HG03196 (cell line): ENCODE results near the gene AK9.
"Not testable (repeated sequence)": the region's sequence is repeated elsewhere in the genome, so short reads cannot be mapped to it uniquely, and the experiment has no call there.

ENCODE experiments used
- ATAC-seq: cut with Tn5 transposase; IDR thresholded peaks from one replicate; pipeline ENCODE4 v1.9.1; 2021; ENCODE audit not compliant: unreplicated experiment

Gene AK9

DNA sequence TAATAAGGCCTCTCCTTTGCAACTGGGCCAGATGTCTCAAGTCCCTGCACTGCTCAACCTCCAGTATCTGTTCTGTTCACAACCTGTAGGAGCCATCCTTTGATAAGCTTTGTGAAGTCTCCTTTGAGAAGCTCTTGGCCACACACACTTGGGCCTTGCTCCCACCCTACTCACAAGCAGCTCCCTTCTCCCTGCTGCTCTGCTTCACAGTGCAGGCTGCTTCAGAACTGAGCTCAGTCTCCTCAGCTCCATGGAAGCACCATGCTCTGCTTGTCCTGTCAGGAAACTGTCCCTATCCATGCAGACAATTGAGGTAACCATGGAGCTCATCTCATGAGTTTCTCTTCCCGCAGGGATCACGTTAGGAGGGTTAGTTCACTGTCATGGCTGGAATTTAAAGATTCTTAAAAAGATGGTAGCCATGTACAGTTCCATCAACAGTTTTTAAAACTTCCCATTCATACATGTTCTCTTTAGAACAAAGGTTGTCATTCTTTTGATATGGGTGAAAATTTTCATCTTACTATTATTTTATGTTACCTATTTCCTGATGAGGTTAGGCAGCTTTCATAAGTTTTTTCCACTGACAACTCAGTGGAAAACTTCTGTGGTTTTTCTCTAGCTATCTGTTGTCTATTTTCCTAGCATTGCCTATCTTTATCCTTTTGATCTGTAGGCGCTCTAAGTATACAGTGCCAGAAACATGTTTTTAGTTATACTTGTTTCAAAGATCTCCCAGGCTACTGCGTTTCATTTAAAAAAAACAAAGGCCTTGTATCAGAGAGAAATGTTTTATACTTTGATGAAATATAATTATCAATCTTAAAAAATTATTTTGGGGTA is 62.6 kb downstream of the AK9 start:
- no peak for ATAC-seq

DNA sequence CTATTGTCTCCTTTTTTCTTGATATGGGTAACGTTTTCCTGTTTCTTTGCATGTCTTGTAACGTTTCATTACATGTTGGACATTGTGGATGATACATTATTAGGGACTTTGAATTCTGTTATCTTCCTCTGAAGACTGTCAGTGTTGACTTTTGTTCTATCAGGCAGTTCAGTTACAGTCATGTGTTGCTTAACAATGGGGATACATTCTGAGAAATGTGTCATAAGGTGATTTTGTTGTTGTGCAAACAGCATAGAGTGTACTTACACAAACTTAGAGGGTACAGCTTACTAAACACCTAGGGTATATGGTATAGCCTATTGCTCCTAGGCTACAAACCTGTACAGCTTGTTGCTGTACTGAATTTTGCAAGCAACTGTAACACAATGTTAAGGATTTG is 64.7 kb downstream of the AK9 start:
- ATAC-seq, result no peak

DNA sequence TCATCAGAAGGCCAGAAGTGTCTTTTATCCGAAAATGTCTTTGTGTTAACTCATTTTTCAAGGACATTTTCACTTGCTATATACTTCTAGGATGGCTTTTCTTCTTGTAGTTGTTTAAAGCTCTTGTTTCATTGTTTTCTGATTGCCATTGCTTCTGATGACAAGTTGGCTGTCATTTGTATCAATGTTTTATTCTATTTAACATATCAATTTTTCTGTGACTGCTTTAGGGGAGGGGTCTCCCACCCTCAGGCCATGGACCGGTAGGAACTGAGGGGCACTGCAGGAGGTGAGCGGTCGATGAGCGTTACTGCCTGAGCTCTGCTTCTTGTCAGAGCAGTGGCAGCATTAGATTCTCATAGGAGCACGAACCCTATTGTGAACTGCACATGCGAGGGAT is 65.8 kb downstream of the AK9 start:
- no peak for ATAC-seq

DNA sequence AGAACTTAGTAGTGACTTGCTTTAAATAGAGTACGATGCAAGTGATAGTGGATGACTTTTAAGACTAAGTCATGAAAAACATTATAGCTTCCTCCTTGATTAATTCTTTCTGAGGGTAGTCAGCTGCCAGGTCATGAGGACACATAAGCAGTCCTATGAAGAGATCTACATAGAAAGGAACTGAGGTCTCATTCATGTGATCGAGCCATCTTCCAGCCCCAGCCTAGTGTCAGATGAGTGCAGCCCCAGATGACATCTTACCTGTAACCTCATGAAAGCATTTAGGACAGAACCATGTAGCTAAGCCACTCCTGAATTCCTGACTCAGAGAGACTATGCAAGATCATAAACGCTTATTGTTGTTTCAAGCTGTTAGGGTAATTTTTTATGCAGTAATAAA is 67.7 kb downstream of the AK9 start:
- no peak for ATAC-seq

DNA sequence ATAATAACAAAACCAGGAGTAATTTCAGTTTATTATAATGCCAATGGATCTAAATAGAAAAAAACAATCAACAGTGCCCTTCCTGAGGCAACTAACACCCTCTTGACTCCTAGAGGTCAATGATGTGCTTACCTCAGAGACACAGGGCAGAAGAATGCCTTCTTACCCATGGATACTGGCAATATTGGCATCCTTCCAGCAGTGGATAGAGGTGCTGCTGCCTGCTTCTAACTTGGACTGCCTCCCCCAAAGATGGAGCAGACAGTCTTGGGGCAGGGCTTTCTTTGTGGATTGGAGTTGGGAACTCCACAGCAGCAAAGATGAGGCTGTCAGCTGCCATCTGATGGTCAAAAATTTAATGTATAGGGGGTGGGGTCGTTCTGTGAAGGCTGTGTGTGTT is 78.7 kb downstream of the AK9 start:
- ATAC-seq, result no peak

DNA sequence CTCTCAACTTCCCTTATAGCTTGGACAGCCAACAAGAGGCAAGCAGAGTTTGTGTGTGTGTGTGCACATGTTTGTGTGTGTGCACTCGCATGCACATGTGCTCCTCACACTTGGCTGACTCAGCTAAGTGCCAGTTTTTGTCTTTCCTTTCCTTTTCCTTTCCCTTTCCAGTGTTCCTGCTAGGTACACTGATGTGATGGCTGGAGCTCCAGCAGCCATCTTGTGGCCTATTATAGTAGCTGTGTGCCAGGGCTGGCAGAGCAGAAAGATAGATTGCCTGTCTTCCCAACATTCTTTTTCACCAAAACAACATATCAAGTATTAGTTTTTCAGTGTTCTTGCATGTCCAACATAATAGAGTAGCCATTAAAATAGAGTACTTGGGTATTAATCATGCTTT is 79.5 kb downstream of the AK9 start:
- ATAC-seq, result no peak

DNA sequence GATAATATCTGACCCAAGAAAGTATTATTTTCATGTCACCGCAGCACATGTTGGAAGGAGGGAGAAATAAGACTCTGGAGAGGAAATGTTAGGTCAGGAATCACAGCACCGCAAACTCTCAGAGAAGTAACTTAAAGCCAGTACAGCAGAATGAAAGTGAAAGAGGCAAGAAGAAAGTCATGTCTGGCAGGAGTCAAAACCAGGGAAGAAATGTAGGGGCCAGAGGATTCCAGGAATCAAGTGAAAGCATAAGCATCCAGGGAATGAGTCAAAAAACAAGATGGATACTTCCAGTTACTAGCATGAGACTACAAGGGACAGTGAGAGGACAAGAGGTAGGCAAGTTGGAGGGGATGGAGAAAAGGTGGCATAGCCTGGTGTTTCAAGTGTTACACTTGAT is 80.4 kb downstream of the AK9 start:
- ATAC-seq, result no peak

DNA sequence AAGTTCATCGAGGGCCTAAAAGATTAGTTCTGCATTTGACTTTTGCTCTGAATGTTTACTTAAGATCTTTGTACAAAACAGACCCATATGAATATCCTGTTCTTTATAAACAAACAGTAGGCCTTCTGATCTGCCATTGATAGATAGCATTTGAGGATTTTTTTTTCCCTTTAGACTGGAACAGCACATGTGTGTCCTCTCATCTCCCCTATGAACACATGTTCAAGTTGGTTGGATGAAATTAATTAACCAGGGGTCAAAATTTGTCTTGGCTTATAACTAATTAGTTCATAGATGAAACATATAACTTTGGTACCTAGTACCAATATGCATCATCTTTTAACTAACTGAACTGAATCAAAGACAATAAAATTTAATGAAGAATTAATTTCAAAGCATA is 81.3 kb downstream of the AK9 start:
- no peak for ATAC-seq

DNA sequence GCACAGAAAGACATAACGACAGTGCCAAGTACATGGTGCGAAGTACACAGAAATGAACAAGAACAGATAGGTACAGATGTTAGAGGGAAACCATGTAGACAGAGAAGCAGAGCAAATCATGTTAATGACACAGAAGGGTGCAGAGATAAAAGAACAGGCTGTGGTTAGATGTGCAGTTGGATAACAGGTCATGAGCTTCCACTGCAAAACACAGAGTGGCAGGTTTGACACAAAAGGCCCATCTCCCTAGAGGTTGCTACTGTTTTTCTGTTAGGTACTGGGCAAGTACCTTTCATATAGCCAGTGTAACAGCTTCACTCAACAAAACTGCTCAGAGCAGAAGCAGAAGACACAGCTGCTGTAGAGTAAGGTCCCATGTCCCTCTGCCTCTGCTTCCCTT is 84.6 kb downstream of the AK9 start:
- ATAC-seq, result no peak

DNA sequence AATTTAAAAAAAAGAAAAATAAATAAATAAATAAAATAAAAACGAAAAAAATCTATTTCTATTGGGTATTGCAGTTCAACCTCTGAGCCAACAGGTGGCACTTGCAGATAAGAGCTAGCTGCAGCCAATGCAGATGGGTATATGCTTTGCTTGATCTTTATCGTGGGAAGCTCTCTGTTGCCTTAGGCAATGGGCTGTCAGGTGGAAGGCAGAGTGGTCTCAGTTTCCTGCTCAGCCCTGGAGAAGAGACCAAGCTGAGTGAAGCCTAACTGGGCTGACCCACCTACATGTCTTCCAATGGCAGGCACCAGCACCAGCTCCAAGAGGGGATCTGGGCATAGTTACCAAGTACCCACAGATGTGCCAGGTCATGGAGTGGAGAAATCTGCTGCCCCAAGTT is 95.0 kb downstream of the AK9 start:
- no peak for ATAC-seq

DNA sequence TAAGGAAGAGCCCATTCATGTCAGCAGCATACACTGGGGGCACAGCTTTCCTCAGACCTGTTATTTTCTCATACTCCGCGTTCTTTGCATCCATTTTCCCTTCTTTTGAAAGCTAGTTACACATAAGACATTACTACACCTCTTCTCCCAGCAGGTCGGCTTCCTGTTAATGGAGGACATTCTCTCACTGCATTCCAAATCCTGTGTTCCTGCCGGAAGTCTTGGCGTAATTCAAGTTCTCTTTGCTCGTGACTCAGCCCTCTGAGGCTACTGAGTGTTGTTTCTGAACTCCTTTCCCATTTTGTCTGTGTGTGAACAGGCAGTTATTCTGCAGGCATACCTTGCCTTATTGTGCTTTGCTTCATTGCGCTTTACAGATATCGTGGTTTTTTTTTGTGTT is 110.5 kb downstream of the AK9 start:
- no peak for ATAC-seq

DNA sequence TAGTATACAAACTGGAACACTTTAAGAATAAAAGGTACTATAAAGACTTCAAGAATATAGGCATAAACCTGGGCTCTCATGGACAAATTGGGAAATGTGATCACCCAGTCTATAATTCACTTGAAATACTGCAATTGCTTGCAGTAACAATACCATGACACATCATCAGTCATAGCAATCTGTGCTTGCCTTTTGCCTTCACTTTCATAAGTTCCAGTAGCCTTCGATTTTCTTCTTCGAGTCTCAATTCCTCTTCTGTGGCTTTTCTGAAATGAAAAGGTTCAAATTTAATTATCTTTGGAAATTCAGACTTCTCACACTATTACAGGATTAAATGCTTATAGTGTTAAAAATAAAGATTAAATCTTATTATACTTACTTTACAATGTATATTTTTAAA is 111.6 kb downstream of the AK9 start:
- ATAC-seq, result peak; percentile 59

DNA sequence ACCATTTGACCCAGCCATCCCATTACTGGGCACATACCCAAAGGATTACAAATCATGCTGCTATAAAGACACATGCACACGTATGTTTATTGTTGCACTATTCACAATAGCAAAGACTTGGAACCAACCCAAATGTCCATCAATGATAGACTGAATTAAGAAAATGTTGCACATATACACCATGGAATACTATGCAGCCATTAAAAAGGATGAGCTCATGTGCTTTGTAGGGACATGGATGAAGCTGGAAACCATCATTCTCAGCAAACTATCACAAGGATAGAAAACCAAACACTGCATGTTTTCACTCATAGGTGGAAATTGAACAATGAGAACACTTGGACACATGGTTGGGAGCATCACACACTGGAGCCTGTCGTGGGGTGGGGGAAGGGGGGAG is 121.1 kb downstream of the AK9 start:
- not testable (repeated sequence) for ATAC-seq

DNA sequence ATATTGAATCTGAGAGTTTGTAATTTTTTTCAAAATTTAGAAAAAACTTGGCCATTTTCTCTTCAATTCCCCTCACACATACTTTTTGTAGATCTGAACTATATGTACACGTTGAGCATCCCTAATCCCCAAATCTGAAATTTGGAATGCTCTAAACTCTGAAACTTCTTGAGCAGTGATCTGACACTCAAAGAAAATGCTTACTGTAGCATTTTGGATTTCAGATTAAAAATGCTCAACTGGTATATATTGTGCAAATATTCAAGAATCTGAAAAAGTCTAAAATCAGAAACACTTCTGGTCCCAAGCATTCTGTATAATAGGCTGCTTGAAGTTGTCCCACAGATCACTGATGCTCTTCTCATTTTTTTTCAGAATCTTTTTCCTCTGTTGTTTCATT is 129.2 kb downstream of the AK9 start:
- no peak for ATAC-seq

DNA sequence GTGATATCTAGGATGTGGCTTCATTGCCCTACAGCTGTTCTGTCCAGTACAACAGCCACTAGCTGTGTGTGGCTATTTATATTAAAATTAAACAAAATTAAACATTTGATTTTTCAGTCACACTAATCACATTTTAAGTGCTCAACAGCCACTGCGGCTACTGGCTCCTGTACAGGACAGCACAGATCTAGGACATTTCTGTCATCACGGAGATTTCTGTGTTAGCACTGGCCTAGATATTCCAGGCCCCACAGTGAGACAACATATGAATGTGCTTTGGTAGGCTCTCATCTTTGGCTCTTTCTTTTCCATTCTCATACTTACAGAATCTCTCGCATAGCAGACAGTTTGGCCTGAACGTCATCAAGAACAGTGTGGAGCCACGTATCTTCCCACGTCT is 159.6 kb downstream of the AK9 start:
- no peak for ATAC-seq

DNA sequence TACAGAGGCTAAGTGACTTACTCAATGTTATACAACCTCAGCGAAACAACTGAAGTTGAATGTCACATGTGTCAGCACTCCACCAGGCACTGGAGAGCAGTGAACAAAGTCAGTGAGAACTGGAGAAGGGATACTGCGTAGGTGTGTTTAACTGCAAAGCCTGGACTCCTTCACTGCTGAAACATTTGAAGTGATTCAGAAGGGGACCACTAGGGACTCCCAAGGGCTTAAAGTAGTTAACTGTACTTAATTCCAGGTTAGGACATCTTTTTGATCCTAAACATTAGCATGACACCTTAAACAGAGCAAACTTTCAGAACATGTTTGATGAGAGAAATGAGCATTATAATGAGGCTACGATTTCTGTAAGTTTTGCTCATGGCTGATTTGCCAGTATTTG is 163.0 kb downstream of the AK9 start:
- no peak for ATAC-seq

DNA sequence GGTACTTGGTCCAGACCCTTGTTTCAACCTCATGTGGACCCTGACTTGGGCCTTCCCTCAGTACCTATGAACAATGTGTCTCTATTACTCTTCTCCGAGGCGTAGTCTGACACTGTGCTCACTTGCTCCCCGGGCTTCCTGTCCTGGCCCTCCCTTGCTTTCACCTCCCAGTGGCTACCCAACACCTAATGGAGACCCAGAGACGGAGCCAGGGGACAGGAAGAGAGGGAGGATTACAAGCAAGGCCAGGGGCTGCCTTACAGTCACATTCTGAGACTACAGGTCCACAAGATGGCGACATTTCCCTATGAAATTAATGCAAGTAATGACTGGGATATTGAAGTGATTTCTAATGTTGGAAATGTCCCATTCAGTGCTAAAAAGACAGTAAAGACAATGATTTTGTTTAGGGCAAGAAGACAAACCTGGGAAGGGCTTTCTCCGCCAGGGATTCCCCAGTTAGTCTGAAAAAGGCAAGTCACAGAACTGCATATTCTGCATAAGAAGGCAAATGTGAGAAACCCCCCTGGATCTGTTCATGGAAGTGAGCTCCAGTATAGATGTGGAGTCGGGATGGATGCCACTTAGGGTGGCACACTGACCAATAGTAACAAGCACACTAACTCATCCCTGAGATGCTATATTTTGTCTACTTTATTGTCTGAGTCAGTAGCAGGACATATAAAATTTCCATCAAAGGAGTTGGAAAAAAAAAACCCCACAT is 163.9 kb downstream of the AK9 start:
- ATAC-seq, result no peak

DNA sequence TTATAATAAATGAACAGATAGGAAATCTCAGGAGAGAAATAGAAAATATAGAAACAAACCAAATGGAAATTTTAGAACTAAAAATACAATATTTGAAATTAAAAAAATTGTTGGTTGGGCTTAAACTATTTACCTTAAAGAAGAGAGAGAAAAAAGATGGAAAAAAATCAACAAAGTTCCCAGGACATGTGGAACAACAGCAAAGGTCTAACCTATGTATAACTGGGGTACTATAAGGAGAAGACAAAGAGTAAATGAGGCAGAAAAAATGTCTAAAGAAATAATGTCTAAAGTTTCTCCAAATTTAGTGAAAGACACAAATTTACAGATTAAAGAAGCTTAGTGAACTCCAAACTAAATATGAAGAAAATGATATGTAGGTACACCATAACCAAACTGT is 166.9 kb downstream of the AK9 start:
- ATAC-seq, result no peak

DNA sequence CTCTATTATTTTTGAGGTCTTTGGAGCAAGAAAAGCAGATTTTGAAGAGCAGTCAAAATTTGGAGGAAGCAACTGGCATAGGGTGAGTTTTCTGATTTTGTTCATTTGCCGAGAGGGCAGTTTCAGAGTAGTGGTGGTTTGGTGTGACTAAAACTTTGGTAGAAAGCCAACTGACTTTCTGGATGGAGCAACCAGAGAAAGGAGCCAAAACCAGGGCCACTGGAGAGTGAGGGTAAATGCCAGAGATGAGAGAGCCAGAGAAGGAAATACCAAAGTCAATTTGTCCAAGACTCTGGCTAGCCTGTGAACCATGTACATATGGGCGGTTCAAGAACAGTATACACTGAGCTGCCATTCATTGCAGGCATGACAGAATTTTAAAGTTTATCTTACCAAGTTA is 167.5 kb downstream of the AK9 start:
- no peak for ATAC-seq

DNA sequence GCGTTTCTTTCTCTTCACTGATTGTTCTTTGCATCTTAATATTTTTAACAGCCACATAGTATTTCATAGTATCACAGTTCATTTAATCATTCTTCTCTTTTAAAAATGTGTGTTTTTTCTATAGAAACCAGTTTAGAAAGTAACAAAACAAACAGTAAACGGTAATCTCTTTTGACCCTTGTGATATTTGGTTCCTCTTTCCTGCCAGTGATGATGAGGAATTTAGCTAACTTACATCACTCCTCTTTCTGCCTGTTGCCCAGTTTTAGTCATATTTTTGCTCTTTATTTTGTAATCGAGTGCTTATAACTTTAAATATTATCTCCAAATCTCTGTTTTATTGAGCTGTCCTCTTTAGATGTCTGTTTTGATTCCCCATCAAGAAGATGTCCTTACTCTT is 169.9 kb downstream of the AK9 start:
- ATAC-seq, result no peak

DNA sequence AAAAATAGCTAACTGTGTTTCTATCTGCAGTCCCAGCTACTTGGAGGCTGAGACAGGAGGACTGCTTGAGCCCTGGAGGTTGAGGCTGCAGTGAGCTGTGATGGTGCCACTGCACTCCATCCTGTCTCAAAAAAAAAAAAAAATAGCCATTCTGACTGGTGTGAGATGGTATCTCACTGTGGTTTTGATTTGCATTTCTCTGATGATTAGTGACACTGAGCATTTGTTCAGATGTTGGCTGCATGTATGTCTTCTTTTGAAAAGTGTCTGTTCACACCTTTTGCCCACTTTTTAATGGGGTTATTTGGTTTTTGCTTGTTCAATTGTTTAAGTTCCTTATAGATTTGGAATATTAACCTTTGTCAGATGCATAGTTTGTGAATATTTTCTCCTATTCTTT is 171.4 kb downstream of the AK9 start:
- ATAC-seq, result not testable (repeated sequence)

DNA sequence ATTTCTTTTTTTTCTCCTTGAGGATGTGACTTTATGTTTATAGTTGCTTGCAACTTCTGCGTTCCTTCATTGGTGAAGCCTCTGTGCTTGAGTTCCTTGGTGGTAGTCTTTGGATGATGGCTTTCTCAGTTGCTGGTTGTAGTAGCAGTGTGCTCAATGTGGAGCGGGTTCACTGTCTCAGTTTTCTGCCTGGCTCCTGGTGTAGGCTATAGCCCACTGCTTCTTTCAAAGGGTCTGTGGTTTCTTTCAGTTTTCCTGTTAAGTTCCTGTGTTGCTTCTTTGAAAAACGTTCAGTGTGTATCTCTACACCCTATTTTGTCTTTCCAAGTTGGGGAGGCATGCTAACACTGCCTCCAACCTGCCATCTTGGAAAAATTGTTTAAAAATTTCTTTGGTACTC is 174.1 kb downstream of the AK9 start:
- ATAC-seq, result no peak
